BE2C (cell line): ENCODE measurements around the gene ZBTB45.

Experiments
- DNase-seq: peaks from one replicate; pipeline ENCODE4 v3.0.0-alpha.2; 2020
- H3K27me3 ChIP-seq: fragments of 250-450 bp; sonication (Bioruptor Pico); 2 replicates; pipeline ENCODE4 v1.5.1; 2020; ENCODE audit warnings: mild to moderate bottlenecking
- H3K36me3 ChIP-seq: fragments of 250-450 bp; sonication (Bioruptor Pico); 2 replicates; pipeline ENCODE4 v1.5.1; 2020; ENCODE audit warnings: mild to moderate bottlenecking
- H3K4me1 ChIP-seq: fragments of 250-450 bp; sonication (Bioruptor Pico); 2 replicates; pipeline ENCODE4 v1.5.1; 2020
- H3K4me3 ChIP-seq: 2 replicates; pipeline ENCODE4 v1.5.1; 2011; ENCODE audit warnings: low read depth, low read length
- H3K9me3 ChIP-seq: fragments of 250-450 bp; sonication (Bioruptor Pico); 2 replicates; pipeline ENCODE4 v1.5.1; 2020
- CTCF ChIP-seq: IDR thresholded peaks from 2 replicates; pipeline ENCODE4 v1.5.1; 2012; ENCODE audit warnings: mild to moderate bottlenecking, low read depth, low read length

The ZBTB45 gene

GRCh38 chr19:58562122-58563033 is 42.8 kb upstream of the ZBTB45 start:
- peaks cover 9% of the 10 kb centered on the region for H3K4me1 ChIP-seq
- peaks cover 2% of the 10 kb centered on the region; the same call in 1 of the 2 replicates for H3K36me3 ChIP-seq
- peaks cover 4% of the 10 kb centered on the region; the same call in 1 of the 2 replicates for H3K27me3 ChIP-seq
- H3K4me3 ChIP-seq = peak overlapping the region; percentile 34
- no peak for TF ChIP-seq CTCF
- DNase-seq = peak; percentile 51
- H3K9me3 ChIP-seq = no peaks in the 10 kb centered on the region

GRCh38 chr19:58561373-58562121 is 41.9 kb upstream of the ZBTB45 start:
- DNase-seq = no peak
- Histone ChIP-seq H3K27me3 (peaks cover 4% of the 10 kb centered on the region; the same call in 1 of the 2 replicates), H3K4me3 (no peak overlapping the region), H3K36me3 (peaks cover 8% of the 10 kb centered on the region), H3K9me3 (no peaks in the 10 kb centered on the region), H3K4me1 (peaks cover 9% of the 10 kb centered on the region)
- TF ChIP-seq CTCF = no peak

GRCh38 chr19:58560921-58561320 is 41.3 kb upstream of the ZBTB45 start:
- H3K36me3 ChIP-seq = peaks cover 14% of the 10 kb centered on the region
- no peak overlapping the region for H3K4me3 ChIP-seq
- no peak for DNase-seq
- TF ChIP-seq CTCF = no peak
- H3K27me3 ChIP-seq = peaks cover 4% of the 10 kb centered on the region; the same call in 1 of the 2 replicates
- H3K9me3 ChIP-seq = no peaks in the 10 kb centered on the region
- peaks cover 9% of the 10 kb centered on the region for H3K4me1 ChIP-seq

- H3K36me3 ChIP-seq = peaks cover 17% of the 10 kb centered on the region
- H3K9me3 ChIP-seq = no peaks in the 10 kb centered on the region
- peaks cover 4% of the 10 kb centered on the region; the same call in 1 of the 2 replicates for H3K27me3 ChIP-seq
- no peak for DNase-seq
- peaks cover 9% of the 10 kb centered on the region for H3K4me1 ChIP-seq
- no peak for TF ChIP-seq CTCF
- H3K4me3 ChIP-seq = peak overlapping the region; percentile 82
Measured at GRCh38 chr19:58560007-58560887, 40.6 kb upstream of the ZBTB45 start.

GRCh38 chr19:58559275-58560006 is 39.8 kb upstream of the ZBTB45 start:
- Histone ChIP-seq H3K4me3 (peak overlapping the region; percentile 82), H3K27me3 (peaks cover 4% of the 10 kb centered on the region; the same call in 1 of the 2 replicates), H3K36me3 (peaks cover 15% of the 10 kb centered on the region), H3K4me1 (peaks cover 9% of the 10 kb centered on the region), H3K9me3 (no peaks in the 10 kb centered on the region)
- no peak for TF ChIP-seq CTCF
- DNase-seq = peak; percentile 95
